Esophagus squamous epithelium (tissue), 5 donors: ENCODE data around the gene WWC1. TPM values are rescaled to one million over a fixed set of nuclear protein-coding genes. Genes with fewer than 3 reads are reported as not detected.

ENCODE experiments used
- DNase-seq: peaks from one replicate; lab custom pipeline; 2025; lab: John Stamatoyannopoulos, UW
- H3K27ac ChIP-seq, 4 donors: fragments of 200-600 bp; sonication (generic); one replicate each; pipeline ENCODE4 v1.5.1; 2016 to 2019; ENCODE audit warnings: mild to moderate bottlenecking in 1 of 4
- H3K27me3 ChIP-seq, 4 donors: fragments of 200-600 bp; sonication (generic); 1 replicate in 3 of 4; 2 replicates in 1 of 4; pipeline versions ENCODE4 v1.5.1 to v1.6.0; 2017 to 2021; ENCODE audit warnings: antibody characterized with exemption in 1 of 4
- H3K36me3 ChIP-seq, 3 donors: fragments of 200-600 bp; sonication (generic); one replicate each; pipeline ENCODE4 v1.5.1; 2016 to 2019
- H3K4me1 ChIP-seq, 3 donors: fragments of 200-600 bp; sonication (generic); one replicate each; pipeline ENCODE4 v1.5.1; 2017 to 2019
- H3K4me3 ChIP-seq, 4 donors: fragments of 200-600 bp; sonication (generic); 1 replicate in 3 of 4; 2 replicates in 1 of 4; pipeline ENCODE4 v1.5.1; 2016 to 2019; ENCODE audit warnings: mild to moderate bottlenecking in 2 of 4, moderate library complexity in 1 of 4
- H3K9me3 ChIP-seq, 3 donors: fragments of 200-600 bp; sonication (generic); one replicate each; pipeline ENCODE4 v1.5.1; 2016 to 2019
- CTCF ChIP-seq, 6 experiments: fragments of 450-650 bp in 4 of 6; fragments of 200-600 bp in 2 of 6; sonication (generic) in 2 of 6; IDR thresholded peaks; one replicate each; pipeline ENCODE4 v1.5.1; 2016 to 2019; ENCODE audit warnings: antibody characterized with exemption in 6 of 6, mild to moderate bottlenecking in 4 of 6, moderate library complexity in 4 of 6
- POLR2A ChIP-seq, 4 donors: fragments of 450-650 bp; IDR thresholded peaks; one replicate each; pipeline ENCODE4 v1.6.1; 2017; ENCODE audit warnings: antibody characterized with exemption in 4 of 4, mild to moderate bottlenecking in 4 of 4, moderate library complexity in 3 of 4
- WGBS, 2 donors: methylation state at CpG; one replicate each; pipeline ENCODE4 v1.1.5; 2018; 5-methylcytosine and 5-hydroxymethylcytosine counted together
- intact Hi-C: fragments of 100-400 bp; cut with DNase I; formaldehyde crosslinking; loops from one replicate; pipeline ENCODE4 v1.15.0; 2022
- total RNA-seq, 4 donors: library from RNA; depleted of rRNA; stranded (reverse); fragments of >200 nt; gene quantifications; one replicate each; pipeline ENCODE4 v1.1.0, GENCODE V29; 2016
- donor health status: DM: yes; HTN: yes; CAD: no.

Gene WWC1
- total RNA-seq, 4 donors from 2014 or later, result 14.4 to 25.0 (median 16.1) TPM

DNA sequence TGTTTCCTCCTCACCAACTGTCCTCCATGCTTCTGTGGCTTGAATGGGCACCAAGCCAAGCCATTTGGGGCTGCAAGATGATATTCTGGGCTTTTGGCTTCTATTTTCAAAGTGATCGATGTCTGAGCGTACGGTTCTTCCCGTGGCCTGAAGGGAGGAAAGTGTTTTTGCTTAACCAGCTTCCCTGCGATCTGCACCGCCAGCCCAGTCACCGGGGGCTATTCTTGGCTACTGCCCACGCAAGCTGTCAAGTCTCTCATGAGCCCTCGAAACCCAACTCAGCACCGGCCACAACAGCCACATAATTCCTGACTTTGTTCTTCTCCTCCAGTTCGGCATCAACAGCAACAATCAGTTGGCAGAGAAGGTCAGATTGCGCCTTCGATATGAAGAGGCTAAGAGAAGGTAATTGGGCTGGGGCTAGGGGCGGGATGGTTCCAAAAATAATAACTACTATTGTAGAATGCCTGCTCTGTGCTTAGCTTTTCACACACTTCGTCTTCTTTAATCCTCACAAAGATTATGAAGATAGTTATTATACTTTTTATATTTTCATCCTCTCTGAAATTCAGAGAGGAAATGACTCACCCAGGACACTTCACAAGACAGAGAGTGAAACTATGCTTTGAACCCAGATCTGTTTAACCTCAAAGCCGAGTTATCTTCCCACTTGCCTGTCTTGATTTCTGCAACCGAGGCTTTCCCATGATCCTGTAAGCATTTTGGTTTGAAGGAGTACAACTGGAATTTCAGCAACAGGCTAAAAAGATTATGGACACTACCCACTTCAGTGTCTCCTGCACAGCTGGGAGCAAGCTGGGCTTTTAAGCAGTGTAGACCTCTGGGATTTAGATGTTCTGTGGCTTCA lies 118.4 kb downstream of the WWC1 start:
- Histone ChIP-seq H3K36me3 (peaks cover 0 to 18% (median 0%) of the 10 kb centered on the region in 3 donors), H3K4me3 (no peak overlapping the region), H3K9me3 (no peaks in the 10 kb centered on the region), H3K27me3 (no peaks in the 10 kb centered on the region), H3K4me1 (no peaks in the 10 kb centered on the region), H3K27ac (no peak overlapping the region)
- 52 to 55% methylated on average over 14 to 17 of the region's 17 CpGs for WGBS, 2 donors
- no peak for DNase-seq
- intact Hi-C loops, result loop anchor here (10.0 kb wide), 1 partner anchor 135 kb away; no protein-coding TSS in a partner anchor
- TF ChIP-seq CTCF (IDR thresholded peaks at IDR 0.05), result no peak
- no peak for TF ChIP-seq POLR2A (IDR thresholded peaks at IDR 0.05)

GRCh38 chr5:168411871-168412270 lies 120.4 kb downstream of the WWC1 start:
- H3K36me3 ChIP-seq, result peaks cover 0 to 24% (median 0%) of the 10 kb centered on the region in 3 donors
- TF ChIP-seq POLR2A (IDR thresholded peaks at IDR 0.05), result no peak
- TF ChIP-seq CTCF (IDR thresholded peaks at IDR 0.05), result no peak
- WGBS, 2 donors, result 77 to 80% methylated on average over 3 of the region's 3 CpGs
- H3K4me3 ChIP-seq, result no peak overlapping the region
- intact Hi-C loops, result loop anchor here (10.0 kb wide), 1 partner anchor 137 kb away; no protein-coding TSS in a partner anchor
- H3K9me3 ChIP-seq, result no peaks in the 10 kb centered on the region
- no peak overlapping the region for H3K27ac ChIP-seq
- H3K4me1 ChIP-seq, result no peaks in the 10 kb centered on the region
- no peak for DNase-seq
- H3K27me3 ChIP-seq, result no peaks in the 10 kb centered on the region

DNA sequence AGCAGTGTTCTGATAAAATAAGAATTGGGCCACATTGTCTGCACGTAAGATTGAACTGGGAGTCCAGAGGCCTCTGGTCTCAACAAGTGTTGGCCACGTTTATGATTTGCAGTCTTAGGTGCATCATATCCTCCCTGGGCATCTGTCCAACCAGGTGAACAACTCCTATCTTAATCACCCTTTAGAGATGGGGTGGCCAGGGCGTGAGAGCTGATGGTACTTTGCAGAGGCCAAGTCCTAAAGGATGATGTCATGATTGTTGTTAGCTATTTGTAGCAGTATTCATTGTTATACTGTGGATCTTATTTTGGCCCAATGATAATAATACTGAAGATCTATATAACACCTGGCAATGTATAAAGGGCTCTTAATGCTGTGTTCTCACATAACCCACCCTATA lies 121.6 kb downstream of the WWC1 start:
- no peaks in the 10 kb centered on the region for H3K27me3 ChIP-seq
- H3K4me3 ChIP-seq, result no peak overlapping the region
- no peaks in the 10 kb centered on the region for H3K4me1 ChIP-seq
- H3K9me3 ChIP-seq, result no peaks in the 10 kb centered on the region
- WGBS, 2 donors, result 42 to 64% methylated on average over 3 of the region's 3 CpGs
- TF ChIP-seq CTCF (IDR thresholded peaks at IDR 0.05) (no peak), POLR2A (IDR thresholded peaks at IDR 0.05) (no peak)
- H3K27ac ChIP-seq, result no peak overlapping the region
- intact Hi-C loops, result loop anchor here (10.0 kb wide), 1 partner anchor 138 kb away; no protein-coding TSS in a partner anchor
- peaks cover 0 to 24% (median 0%) of the 10 kb centered on the region in 3 donors for H3K36me3 ChIP-seq
- DNase-seq, result no peak

DNA sequence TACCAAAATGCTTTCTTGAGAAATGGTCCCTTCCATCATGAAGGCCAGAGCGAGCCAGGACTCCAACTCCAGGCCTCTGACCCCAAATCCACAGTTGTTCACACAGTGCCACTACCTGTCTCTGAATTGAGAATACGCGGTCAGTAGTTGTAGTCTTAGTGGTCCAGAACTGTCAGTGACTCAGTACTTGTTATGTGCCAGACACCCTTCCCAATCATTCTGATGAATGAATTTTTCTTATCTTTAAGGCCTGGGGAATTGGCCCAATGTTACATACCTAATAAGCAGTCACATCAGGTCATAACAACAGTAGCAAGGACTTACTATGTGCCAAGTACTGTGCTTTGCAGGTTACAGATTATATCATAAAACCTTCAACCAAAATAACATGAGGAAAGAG lies 122.2 kb downstream of the WWC1 start:
- TF ChIP-seq POLR2A (IDR thresholded peaks at IDR 0.05) (no peak), CTCF (IDR thresholded peaks at IDR 0.05) (no peak)
- Histone ChIP-seq H3K27me3 (no peaks in the 10 kb centered on the region), H3K36me3 (peaks cover 0 to 24% (median 0%) of the 10 kb centered on the region in 3 donors), H3K4me1 (no peaks in the 10 kb centered on the region), H3K27ac (no peak overlapping the region), H3K9me3 (no peaks in the 10 kb centered on the region), H3K4me3 (no peak overlapping the region)
- DNase-seq, result no peak
- 90 to 100% methylated on average over 1 to 3 of the region's 3 CpGs for WGBS, 2 donors
- intact Hi-C loops, result loop anchor here (10.0 kb wide), 1 partner anchor 139 kb away; no protein-coding TSS in a partner anchor

DNA sequence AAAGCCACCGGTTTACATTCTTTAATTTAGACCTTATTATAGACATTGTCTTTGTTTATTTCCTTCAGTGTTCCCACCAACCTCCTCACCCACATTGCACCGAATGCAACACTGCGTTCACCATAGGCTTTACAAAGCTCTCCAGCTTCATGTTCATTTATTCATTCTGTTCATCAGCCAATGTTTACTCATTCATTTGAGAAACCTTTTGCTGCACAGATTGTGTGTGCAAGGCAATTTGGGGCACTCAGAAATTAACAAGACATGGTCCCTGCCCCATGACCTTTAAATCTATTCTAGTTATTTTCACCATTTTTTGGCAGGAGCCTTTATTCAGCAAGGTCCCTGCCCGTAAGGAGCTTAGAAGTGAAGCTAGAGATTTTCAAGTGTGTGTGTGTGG lies 124.0 kb downstream of the WWC1 start:
- no peak for DNase-seq
- Histone ChIP-seq H3K36me3 (peaks cover 0 to 16% (median 0%) of the 10 kb centered on the region in 3 donors), H3K27me3 (no peaks in the 10 kb centered on the region), H3K27ac (no peak overlapping the region), H3K9me3 (no peaks in the 10 kb centered on the region), H3K4me1 (no peaks in the 10 kb centered on the region), H3K4me3 (no peak overlapping the region)
- intact Hi-C loops, result loop anchor here (10.0 kb wide), 1 partner anchor 141 kb away; no protein-coding TSS in a partner anchor
- 79 to 83% methylated on average over 3 of the region's 4 CpGs for WGBS, 2 donors
- TF ChIP-seq CTCF (IDR thresholded peaks at IDR 0.05), result no peak
- no peak for TF ChIP-seq POLR2A (IDR thresholded peaks at IDR 0.05)
